HepG2 (cell line): Measurements from ENCODE around the gene OR8D1. TPM values are rescaled to one million over a fixed set of nuclear protein-coding genes. Genes with fewer than 3 reads are reported as not detected.

Experiments used
- ATAC-seq: fragments of 200-7000 bp; cut with Tn5 transposase; 3 replicates; pipeline ENCODE4 v1.9.1; 2020; ENCODE audit warnings: mild to moderate bottlenecking, moderate library complexity
- BruUV-seq: library from RNA; stranded (reverse); fragments of 400-500 nt; replicated peaks from 2 replicates; lab custom pipeline; 2021; lab: Mats Ljungman, UMichigan
- CTCF ChIA-PET: fragments of 300-600 bp; formaldehyde crosslinking; extraction: SDS; loops from one replicate; lab custom pipeline; 2021; ENCODE audit warnings: low total read pairs, inconsistent platforms, low intra/inter-chr PET ratio; lab: Yijun Ruan, JAX
- POLR2A ChIA-PET: fragments of 350-600 bp; sonication (Branson Sonifier 250); formaldehyde crosslinking; loops from one replicate; lab custom pipeline; 2020; ENCODE audit warnings: antibody characterized with exemption, inconsistent platforms; lab: Yijun Ruan, JAX
- DNase-seq: peaks from one replicate; pipeline ENCODE4 v3.0.0-alpha.2; 2015; ENCODE audit warnings: low spot score
- FAIRE-seq: peaks from 3 replicates; lab custom pipeline; 2011; peaks lifted over from hg19 to GRCh38; lab: Jason Lieb, UNC
- H2AFZ ChIP-seq: one replicate; pipeline ENCODE4 v1.6.1; 2011; ENCODE audit warnings: low read length, inconsistent platforms
- H3K27ac ChIP-seq: fragments of 300-600 bp; 3 replicates; pipeline ENCODE4 v1.8.0; 2011; ENCODE audit warnings: mixed run types, mild to moderate bottlenecking, mixed read lengths, low read length, inconsistent platforms; ENCODE audit not compliant: insufficient read depth; ENCODE audit errors: extremely low read length
- H3K27me3 ChIP-seq, 2 experiments: fragments of 200-600 bp in 1 of 2; 2 replicates in 1 of 2; 3 replicates in 1 of 2; pipeline versions ENCODE4 v1.6.0 to v1.8.0; 2011; ENCODE audit warnings: low read length in 2 of 2, mild to moderate bottlenecking in 2 of 2, moderate library complexity in 2 of 2, inconsistent platforms in 1 of 2; ENCODE audit not compliant: insufficient read depth in 2 of 2, control insufficient read depth in 1 of 2
- H3K36me3 ChIP-seq, 2 experiments: fragments of 200-600 bp in 1 of 2; replicated peaks in 1 of 2; 2 replicates in 1 of 2; 3 replicates in 1 of 2; pipeline versions ENCODE4 v1.5.1 to v1.8.0; 2011; ENCODE audit warnings: low read length in 2 of 2, inconsistent platforms in 1 of 2; ENCODE audit not compliant: insufficient read depth in 2 of 2, control insufficient read depth in 1 of 2
- H3K4me1 ChIP-seq: 2 replicates; pipeline ENCODE4 v1.5.1; 2012; ENCODE audit warnings: low read length, inconsistent platforms; ENCODE audit not compliant: insufficient read depth
- H3K4me2 ChIP-seq: 2 replicates; pipeline ENCODE4 v1.6.0; 2011; ENCODE audit warnings: low read depth, low read length, inconsistent platforms
- H3K4me3 ChIP-seq, 3 experiments: fragments of 200-600 bp in 1 of 3; sonication (generic), shearing (Covaris generic) in 1 of 3; replicated peaks in 1 of 3; 2 replicates each; pipeline ENCODE4 v1.5.1; 2011 to 2016; ENCODE audit warnings: low read length in 3 of 3, inconsistent platforms in 2 of 3, low read depth in 2 of 3, mild to moderate bottlenecking in 2 of 3, control low read depth in 1 of 3, mixed read lengths in 1 of 3; ENCODE audit not compliant: insufficient read depth in 1 of 3
- H3K79me2 ChIP-seq: one replicate; pipeline ENCODE4 v1.6.1; 2011; ENCODE audit warnings: low read length, inconsistent platforms; ENCODE audit not compliant: insufficient read depth
- H3K9ac ChIP-seq: 2 replicates; pipeline ENCODE4 v1.6.0; 2011; ENCODE audit warnings: mild to moderate bottlenecking, low read depth, low read length, inconsistent platforms; ENCODE audit not compliant: insufficient read depth
- H3K9me3 ChIP-seq: 2 replicates; pipeline ENCODE4 v1.5.1; 2012; ENCODE audit warnings: mild to moderate bottlenecking, low read length
- H4K20me1 ChIP-seq: 2 replicates; pipeline ENCODE4 v1.6.0; 2011; ENCODE audit warnings: inconsistent platforms, mild to moderate bottlenecking, low read length, moderate library complexity; ENCODE audit not compliant: insufficient read depth
- ELF3 ChIP-seq: IDR thresholded peaks from 2 replicates; pipeline ENCODE4 v1.6.1; 2016; ENCODE audit warnings: missing genetic modification reagents, missing compliant biosample characterization
- LBX2 ChIP-seq: sonication (generic); formaldehyde crosslinking; IDR thresholded peaks from 2 replicates; pipeline ENCODE4 v1.5.0; 2020; ENCODE audit warnings: missing genetic modification reagents, mild to moderate bottlenecking, borderline replicate concordance
- ZBTB40 ChIP-seq, 2 experiments: fragments of 450-650 bp in 1 of 2; sonication (generic) in 1 of 2; formaldehyde crosslinking in 1 of 2; IDR thresholded peaks; 2 replicates each; pipeline versions ENCODE4 v1.6.1 to v1.8.0; 2016 to 2022; ENCODE audit warnings: antibody characterized with exemption in 1 of 2, mild to moderate bottlenecking in 1 of 2, missing genetic modification reagents in 1 of 2
- ZNF12 ChIP-seq: sonication (generic); formaldehyde crosslinking; IDR thresholded peaks from 2 replicates; pipeline ENCODE4 v1.5.0; 2020; ENCODE audit warnings: missing genetic modification reagents
- ZNF333 ChIP-seq: sonication (generic); formaldehyde crosslinking; IDR thresholded peaks from 2 replicates; pipeline ENCODE4 v1.4.0; 2020; ENCODE audit warnings: mild to moderate bottlenecking, missing genetic modification reagents, borderline replicate concordance
- ZNF609 ChIP-seq: sonication (generic); formaldehyde crosslinking; IDR thresholded peaks from 2 replicates; pipeline ENCODE4 v1.4.0; 2020; ENCODE audit warnings: mild to moderate bottlenecking, missing genetic modification reagents, borderline replicate concordance
- ZNF747 ChIP-seq: sonication (generic); formaldehyde crosslinking; IDR thresholded peaks from 2 replicates; pipeline ENCODE4 v1.8.1; 2023; ENCODE audit warnings: missing genetic modification reagents, mild to moderate bottlenecking, borderline replicate concordance
- WGBS: methylation state at CpG from one replicate; pipeline ENCODE4 v1.1.6; 2017; ENCODE audit warnings: low lambda C conversion rate; 5-methylcytosine and 5-hydroxymethylcytosine counted together
- in situ Hi-C: cut with HindIII; loops from 2 replicates; pipeline ENCODE4 v1.10.0; 2017; ENCODE audit warnings: low pct_unique_long_range_greater_than_20kb; ENCODE audit not compliant: extremely low pct_ligation_motif_present
- intact Hi-C: fragments of 100-400 bp; cut with micrococcal nuclease; formaldehyde crosslinking; loops from one replicate; pipeline ENCODE4 v1.10.0; 2022; ENCODE audit not compliant: unreplicated experiment
- polyA plus RNA-seq, 8 experiments: library from polyadenylated mRNA; depleted of rRNA in 3 of 8; stranded (reverse) in 7 of 8; unstranded in 1 of 8; fragments of >200 nt; fragmentation: Illumina TruSeq in 4 of 8; extraction: Trizol in 4 of 8; gene quantifications; 2 replicates each; pipeline versions ENCODE4 v1.2.1 to v1.2.3, GENCODE V29; 2011 to 2016; ENCODE audit warnings: low read depth in 4 of 8, missing spikeins in 1 of 8, mixed read lengths in 1 of 8; ENCODE audit not compliant: insufficient read depth in 1 of 8
- total RNA-seq, 5 experiments: library from RNA; depleted of rRNA; stranded (reverse); fragments of >200 nt; fragmentation: Illumina TruSeq; extraction: Trizol; gene quantifications; 2 replicates each; pipeline ENCODE4 v1.2.3, GENCODE V29; 2016; ENCODE audit warnings: low read depth in 1 of 5

OR8D1 gene
- total and polyA plus RNA-seq, 2 of the 13 experiments (the other 11 are each of a cell fraction or from before 2014, with no cell fraction given) = not detected

- no peak overlapping the region for H2AFZ ChIP-seq
- ChIA-PET POLR2A (no interaction called here), CTCF (no interaction called here)
- ATAC-seq (no peak), FAIRE-seq (no peak), DNase-seq (no peak)
- no peaks in the 10 kb centered on the region for H3K36me3 ChIP-seq
- H3K4me1 ChIP-seq = no peaks in the 10 kb centered on the region
- no peaks in the 10 kb centered on the region for H4K20me1 ChIP-seq
- H3K79me2 ChIP-seq = no peaks in the 10 kb centered on the region
- no peak overlapping the region for H3K27ac ChIP-seq
- H3K9me3 ChIP-seq = no peaks in the 10 kb centered on the region
- in situ Hi-C loops (no loop called here), intact Hi-C loops (no loop called here)
- BruUV-seq = no TSS peak
- no peak overlapping the region for H3K4me3 ChIP-seq
- no peak overlapping the region for H3K9ac ChIP-seq
- no peak overlapping the region for H3K4me2 ChIP-seq
- WGBS = 0% methylated on average over 1 of the region's 1 CpG
- H3K27me3 ChIP-seq = no peaks in the 10 kb centered on the region
- no peak for TF ChIP-seq ZNF747 (CRISPR knock-in tag)
- no peak for TF ChIP-seq ZNF333 (CRISPR knock-in tag)
- TF ChIP-seq ZBTB40 (IDR thresholded peaks at IDR 0.05) = no peak
- no peak for TF ChIP-seq ZBTB40 (CRISPR knock-in tag; IDR thresholded peaks at IDR 0.05)
- TF ChIP-seq ZNF12 (CRISPR knock-in tag) = no peak
- TF ChIP-seq ELF3 (CRISPR knock-in tag) = no peak
- TF ChIP-seq LBX2 = no peak
- TF ChIP-seq ZNF609 (CRISPR knock-in tag) = no peak
Observed at GRCh38 chr11:124327775-124328174, 14.0 kb upstream of the OR8D1 start.
